ENCODE data around the gene ZHX3.
A peak's percentile ranks its signal among the peaks of the same experiment; 100 is the strongest.

ZHX3 gene

DNA sequence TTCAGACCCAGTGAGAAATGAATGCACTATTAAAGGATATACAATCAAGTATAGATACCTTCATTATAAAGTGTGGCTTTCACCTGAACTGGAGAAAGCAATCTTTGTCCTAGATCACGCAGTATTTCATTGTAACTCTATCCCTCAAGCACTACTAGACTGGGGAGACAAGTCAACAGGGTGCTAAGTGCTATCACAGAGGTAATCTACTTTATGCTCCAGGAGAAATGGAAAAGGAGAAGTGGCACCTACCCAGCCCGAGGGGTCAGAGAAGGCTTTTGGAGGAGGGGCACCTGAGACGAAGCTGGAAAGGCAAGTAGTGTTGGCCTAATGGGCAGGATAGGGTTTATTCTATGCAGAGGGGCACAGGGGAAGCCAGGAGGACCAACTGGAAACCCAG lies 17.1 kb downstream of the ZHX3 start:
- DNase-seq (ENCODE audit: low spot score): no peak

DNA sequence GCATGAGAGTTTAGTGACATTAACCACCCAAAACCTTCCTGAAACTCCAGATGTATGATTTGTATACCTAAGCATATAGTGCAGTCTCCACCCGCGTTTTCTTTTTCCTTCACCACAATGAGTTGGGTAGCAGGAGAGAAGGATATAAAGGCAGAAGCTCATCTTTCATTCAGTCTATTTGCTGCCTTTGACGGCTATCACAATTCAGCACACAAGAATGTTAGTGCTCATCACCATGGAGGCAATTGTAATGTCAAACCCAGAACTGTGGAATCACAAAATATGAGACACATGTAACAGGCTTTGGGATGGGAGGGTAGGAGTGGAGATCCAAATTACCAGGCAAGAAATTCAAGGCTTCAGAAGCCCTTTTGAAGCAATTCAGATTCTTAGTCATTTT lies 17.6 kb downstream of the ZHX3 start:
- DNase-seq (ENCODE audit: low spot score): no peak

GRCh38 chr20:41293269-41294037 lies 24.1 kb downstream of the ZHX3 start:
- DNase-seq (ENCODE audit: low spot score): no peak

DNA sequence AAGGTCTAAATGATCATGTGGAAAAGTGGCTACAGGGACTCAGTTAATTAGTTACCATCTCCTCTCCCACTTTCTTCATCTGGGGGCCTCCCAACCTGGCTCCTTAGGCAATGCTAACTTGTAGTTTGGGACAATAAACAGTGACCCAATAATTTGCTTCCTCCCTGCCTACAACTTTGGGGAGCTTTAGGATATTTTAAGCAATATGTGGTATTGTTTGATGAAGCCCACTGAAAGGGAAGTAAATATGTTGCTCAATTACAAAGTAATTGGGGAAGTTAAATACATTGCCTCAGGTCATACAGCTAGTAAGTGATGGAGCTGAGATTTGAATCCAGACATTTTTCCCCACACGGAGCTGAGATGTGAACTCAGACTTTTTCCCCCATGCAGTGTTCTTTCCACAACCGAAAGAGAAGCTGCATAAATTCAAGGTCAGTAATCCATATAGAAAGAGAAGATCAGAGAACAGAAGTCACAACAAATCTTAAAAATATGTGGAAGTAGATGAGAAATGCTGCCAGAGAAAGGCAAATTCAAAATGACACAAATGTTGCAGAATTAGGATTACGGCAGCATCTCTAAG lies 26.6 kb downstream of the ZHX3 start:
- no peak for DNase-seq (ENCODE audit: low spot score)

DNA sequence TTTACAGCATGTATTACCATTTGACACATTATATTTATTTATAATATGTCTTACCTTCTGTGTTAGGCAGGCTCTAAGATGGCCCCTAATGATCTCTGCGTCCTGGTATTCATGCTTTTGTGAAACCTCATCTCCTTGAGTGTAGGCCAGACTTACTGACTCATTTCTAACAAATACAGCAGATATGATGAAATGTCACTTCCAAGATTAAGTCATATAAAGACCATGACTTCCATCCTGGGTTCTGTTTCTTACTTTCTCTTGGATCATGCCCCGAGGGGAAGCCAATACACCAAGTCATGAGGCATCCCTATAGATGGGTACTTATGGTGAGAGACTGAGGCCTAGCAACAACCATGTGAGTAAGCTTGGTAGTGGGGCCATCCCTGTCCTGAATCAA lies 30.2 kb downstream of the ZHX3 start:
- DNase-seq (ENCODE audit: low spot score): peak; percentile 45

- no peak for DNase-seq (ENCODE audit: low spot score)
Measured at GRCh38 chr20:41286240-41286851, 31.2 kb downstream of the ZHX3 start.

DNA sequence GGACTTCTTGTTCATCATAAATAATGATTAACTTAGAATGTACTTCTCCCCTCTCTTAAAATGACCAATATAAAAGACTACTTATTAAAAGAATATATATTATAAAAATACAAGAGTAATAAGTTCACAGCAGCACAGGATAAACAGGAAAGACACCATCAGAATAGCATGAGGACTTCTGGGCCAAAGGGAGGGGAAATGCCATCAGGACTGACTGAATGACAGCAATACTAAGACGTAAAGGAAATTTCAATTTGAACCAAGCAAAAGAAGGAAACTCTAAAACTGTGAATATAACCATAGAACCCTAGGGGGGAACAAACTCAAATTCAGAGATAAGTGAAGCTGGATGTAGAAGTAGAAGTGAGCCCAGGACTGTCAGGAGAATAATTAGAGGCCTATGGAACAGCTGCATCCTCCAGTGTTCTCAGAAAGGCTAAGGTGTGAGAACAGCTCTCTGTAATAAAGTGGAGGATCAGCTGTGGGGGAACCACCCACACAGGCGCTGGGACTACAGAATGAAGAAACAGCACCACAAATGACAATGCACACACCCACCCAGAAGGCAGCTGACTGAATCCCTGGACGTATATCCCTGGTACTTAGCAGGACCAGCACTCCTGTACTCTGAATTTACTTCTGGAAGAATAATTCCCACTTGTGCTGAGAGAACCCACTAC lies 37.8 kb downstream of the ZHX3 start:
- DNase-seq (ENCODE audit: low spot score): no peak

DNA sequence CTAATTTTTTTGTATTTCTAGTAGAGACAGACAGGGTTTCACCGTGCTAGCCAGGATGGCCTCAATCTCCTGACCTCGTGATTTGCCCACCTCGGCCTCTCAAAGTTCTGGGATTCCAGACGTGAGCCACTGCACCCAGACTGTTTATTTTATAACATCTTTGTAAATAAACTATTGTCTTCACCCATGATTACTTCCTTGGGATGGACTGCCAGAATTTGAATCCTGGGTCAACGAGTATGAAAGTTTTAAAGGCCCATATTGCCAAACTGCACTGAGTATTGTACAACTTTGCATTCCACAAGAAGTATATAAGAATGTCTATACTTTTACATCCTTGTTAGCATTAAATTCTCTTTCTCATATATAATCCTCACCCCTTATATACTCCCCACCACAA lies 38.6 kb downstream of the ZHX3 start:
- DNase-seq (ENCODE audit: low spot score): no peak

DNA sequence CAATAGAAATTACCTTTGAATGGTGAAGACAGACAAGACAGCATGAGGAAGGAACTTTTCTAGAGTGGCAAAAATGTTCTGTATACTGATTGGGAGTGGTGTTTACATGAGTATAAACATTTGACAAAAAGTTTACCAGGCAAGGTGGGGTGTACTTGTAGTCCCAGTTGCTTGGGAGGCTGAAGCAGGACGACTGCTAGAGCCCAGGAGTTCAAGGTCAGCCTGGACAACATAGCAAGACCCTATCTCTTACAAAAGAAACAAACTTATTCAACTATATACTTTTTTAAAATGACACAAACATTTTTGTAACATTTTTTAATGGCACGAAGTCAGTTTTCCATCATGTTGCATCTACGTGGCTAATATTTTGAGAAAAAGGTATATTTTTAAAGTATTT lies 40.5 kb downstream of the ZHX3 start:
- no peak for DNase-seq (ENCODE audit: low spot score)

DNA sequence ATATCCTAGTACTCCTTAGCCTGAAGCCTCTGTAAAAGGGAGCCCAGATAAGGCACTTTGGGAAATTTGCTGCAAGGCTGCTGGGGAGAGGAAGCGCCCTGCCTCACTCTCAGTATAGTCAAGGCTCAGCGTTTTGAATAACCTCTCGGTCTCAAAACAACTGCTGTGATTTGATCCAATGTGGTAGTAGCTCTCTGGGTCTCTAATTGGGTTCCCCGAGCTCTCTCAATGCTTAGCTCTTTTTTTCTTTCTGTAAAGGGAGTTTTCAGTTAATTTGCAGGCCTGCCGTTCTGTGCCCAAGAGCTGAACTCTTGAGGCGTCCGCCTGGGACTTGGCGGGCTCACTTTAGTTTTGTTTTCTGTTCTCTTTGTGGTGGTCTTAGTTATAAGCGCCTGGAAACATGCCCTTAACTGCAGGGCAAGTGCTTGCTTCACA lies 41.2 kb downstream of the ZHX3 start:
- DNase-seq (ENCODE audit: low spot score): no peak

DNA sequence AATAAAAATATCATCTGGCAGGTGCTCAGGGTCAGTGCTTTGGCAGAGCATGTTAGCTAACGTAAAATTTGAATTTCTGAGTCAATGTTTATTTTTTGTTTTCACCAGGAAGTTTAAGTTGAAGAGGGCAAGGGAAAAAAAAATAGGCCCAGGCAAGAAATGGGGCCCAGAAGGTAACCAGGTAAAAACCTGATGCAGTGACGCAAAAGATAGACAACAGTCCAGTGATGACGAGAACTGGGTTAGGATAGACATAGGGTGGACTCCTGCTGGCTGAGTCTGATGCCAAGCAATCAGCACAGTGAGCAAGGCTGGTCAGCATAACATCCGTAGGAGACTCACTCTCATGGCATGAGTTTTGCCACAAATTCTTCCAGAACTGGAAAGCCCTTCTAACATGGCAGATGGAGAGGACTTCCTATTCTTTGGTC lies 42.2 kb downstream of the ZHX3 start:
- peak; percentile 44 for DNase-seq (ENCODE audit: low spot score)

DNA sequence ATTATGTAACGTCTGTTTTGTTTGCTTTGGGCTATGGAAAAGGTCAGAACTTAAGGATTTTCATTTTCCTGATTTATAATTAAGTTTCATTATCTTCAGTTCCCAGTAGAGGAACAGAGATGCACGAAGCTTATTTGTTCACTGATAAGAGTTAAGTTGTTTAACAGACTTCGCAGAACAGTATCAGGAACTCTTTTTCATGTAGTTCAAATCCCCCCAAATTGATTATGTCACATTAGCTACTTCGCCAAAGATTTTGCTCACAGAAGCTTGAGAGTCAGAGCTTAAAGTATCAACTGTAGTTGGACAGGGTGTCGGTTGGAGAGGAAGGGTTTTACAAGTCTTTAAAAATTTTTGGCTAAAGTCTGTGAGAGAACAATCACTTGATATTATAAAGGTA lies 43.4 kb downstream of the ZHX3 start:
- DNase-seq (ENCODE audit: low spot score): no peak

DNA sequence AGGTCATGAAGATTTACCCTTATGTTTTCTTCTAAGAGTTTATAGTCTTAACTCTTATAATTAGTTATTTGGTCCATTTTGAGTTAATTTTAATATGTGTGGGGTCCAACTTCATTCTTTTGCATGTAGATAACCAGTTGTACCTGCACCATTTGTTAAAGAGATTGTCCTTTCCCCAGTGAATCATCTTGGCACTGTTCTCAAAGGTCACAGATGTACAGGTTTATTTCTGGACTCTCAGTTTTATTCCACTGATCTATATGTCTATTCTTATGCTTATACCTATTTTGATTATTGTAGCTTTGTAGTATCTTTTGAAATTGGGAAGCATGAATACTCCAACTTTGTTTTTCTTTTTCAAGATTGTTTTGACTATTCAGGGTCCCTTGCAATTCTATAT lies 44.1 kb downstream of the ZHX3 start:
- no peak for DNase-seq (ENCODE audit: low spot score)

DNA sequence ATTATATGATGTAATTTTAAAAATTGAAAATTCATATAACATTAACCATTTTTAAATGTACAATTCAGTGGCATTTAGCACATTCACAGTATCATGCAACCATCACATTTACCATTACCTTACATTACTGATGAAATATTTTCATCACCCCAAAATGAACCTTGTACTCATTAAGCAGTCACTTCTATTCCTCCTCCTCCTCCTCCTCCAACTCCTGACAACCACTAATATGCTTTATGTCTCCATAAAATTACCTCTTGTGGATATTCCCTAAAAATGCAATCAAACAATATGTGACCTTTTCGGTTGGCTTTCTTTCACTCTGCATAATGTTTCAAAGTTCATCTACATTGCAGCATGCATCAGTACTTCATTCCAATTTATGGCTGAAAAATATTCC lies 45.2 kb downstream of the ZHX3 start:
- no peak for DNase-seq (ENCODE audit: low spot score)

- DNase-seq (ENCODE audit: low spot score): no peak
Measured at GRCh38 chr20:41268917-41269652, 48.4 kb downstream of the ZHX3 start.

- no peak for DNase-seq (ENCODE audit: low spot score)
Measured at GRCh38 chr20:41268402-41268801, 49.1 kb downstream of the ZHX3 start.

GRCh38 chr20:41265938-41266337 lies 51.6 kb downstream of the ZHX3 start:
- no peak for DNase-seq (ENCODE audit: low spot score)

DNA sequence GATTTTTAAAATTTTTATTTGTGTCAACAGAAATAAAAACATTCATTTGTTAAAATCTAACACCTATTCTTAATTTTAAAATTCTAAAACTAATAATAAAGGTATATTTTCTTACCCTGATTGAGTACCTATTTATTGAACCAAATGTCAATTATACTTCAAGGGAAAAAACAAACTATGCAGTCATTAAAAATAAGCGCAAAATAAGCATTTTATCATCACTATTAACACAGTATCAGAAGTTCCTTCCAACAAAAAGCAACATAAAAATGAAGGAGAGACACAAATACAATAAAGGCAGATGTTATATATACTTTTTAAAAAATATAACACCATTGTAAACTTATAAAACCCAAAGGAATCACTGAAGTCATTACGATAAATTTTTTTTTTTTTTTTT lies 52.7 kb downstream of the ZHX3 start:
- no peak for DNase-seq (ENCODE audit: low spot score)

DNA sequence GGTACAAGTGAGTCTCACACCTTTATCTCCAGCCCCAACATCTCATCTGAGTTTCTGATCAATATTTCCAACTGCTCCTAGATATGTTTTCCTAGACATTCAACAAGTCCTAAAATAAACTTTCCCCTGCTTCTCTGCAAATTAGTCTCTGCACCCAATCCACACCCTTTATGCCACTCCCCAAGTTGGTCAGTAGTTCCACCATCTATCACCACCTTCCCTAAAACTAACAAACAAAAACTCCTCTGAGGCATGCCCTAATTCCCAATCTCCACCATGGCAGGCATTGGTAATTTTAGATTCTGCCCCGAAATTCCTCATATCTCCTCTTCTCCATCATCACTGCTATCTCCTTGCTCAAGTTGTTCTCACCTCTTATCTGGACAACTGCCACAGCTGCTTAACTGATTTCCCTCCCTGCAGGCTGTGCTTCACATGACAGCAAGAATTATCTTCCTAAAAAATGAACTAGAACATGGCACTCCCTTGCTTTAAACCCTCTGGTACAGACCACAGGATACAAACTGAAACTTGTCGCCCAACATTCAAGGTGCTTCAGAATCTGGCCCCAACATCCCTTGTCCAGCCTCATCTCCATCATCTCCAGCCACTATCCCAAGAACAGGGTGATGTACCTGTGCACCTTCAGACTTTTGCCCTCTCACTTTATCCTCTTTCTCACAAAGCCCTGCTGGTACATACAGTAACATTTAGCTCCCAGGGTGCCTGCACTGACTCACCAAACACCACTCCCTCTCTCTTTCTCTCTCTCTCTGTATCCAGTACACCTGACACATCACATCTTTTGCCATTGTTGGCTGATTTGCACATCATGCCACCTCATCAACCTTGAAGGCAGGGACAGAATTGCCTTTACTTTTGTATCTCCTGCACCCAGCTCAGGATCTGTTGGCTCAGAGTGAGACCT lies 55.5 kb downstream of the ZHX3 start:
- DNase-seq (ENCODE audit: low spot score): no peak

DNA sequence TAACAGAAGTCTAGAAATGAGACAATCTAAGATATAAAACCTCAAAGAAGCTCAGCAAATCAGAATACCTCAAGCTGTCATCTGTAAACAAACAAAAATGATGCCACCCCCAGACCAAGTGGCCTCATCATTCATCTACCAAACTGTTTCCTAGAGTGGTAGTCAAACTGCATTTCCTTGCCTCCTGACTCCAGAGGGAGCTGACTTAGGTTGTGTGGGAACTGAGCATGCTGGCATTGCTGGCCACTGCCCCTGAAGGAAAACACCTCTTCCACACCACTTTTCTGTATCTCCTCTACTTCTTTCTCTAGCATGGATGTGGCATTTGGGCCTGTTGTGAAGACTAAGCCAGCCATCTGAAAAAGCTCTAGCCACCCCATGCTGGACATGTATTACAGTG lies 56.3 kb downstream of the ZHX3 start:
- no peak for DNase-seq (ENCODE audit: low spot score)

GRCh38 chr20:41260734-41261220 lies 56.8 kb downstream of the ZHX3 start:
- DNase-seq (ENCODE audit: low spot score): no peak

All from hepatic stellate cell (primary cell).